ENCODE data around the gene DPYD. TPM values are rescaled to one million over a fixed set of nuclear protein-coding genes. Genes with fewer than 3 reads are reported as not detected.

Gene DPYD
- polyA plus RNA-seq, 1 of the 3 experiments (the other 2 are of a cell fraction) = 23.0 TPM

DNA sequence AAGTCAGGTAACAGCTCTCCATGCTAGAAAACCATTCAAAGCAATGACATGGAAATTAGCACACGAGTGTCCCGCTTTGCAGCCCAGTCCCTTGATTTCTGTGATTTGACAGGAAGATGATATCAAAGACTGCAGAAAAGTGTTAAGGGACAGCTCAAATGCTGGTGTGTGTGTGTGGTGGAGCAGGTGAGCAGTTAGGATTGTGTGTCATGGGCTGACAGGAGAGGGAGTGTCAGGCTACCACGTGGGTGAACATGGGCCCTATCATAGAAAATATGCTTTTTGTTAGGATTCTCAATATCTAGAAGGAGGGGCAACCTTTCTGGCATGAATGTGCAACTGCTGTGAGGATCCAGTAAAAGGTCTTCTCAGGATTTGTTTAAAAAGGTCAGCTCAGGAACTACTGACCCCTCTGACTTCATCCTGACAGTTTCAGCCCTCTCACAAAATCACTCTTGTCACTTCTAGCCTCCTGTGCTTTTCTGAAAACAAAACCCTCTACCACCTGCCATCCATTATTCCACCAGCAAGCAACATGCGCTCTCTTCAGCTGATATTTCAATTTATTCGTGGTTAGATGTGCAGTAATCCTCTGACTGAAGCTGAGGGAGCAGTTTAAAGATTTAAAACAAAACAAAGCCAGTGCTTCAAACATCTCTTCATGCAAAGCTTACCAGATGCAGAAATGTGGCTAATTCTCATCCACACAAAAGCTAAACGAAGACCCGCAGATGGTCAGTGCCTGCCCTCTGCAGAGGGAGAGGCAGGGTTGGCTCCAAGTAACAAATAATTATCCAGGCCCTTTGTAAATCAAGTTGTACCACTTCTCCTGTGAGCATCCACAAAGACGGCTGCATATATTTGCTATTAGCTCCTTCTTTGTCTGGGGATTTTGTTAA lies 801.3 kb downstream of the DPYD start:
- Histone ChIP-seq H3K27ac (ENCODE audit: low read depth in 2 of 2, low read length in 1 of 2) (peak overlapping the region in 1 of 2 experiments; percentile 40; a peak in 1 of 4 replicates), H3K9ac (no peak overlapping the region), H2AFZ (ENCODE audit: low read depth) (no peak overlapping the region), H3K4me1 (ENCODE audit: control insufficient read depth in 1 of 2, insufficient read depth in 2 of 2, low read depth in 1 of 2, low read length in 1 of 2) (peaks cover 6 to 17% of the 10 kb centered on the region in 2 experiments; a peak in 3 of 4 replicates), H3K9me2 (no peaks in the 10 kb centered on the region), H3K4me2 (no peak overlapping the region), H4K20me1 (ENCODE audit: insufficient read depth) (no peaks in the 10 kb centered on the region), H3K27me3 (ENCODE audit: insufficient read depth) (no peaks in the 10 kb centered on the region), H3K4me3 (ENCODE audit: low read depth in 2 of 2, low read length in 1 of 2) (no peak overlapping the region), H3F3A (replicated peaks; ENCODE audit: insufficient read depth) (no peaks in the 10 kb centered on the region), H3K9me3 (no peaks in the 10 kb centered on the region), H3K79me2 (ENCODE audit: insufficient read depth) (no peaks in the 10 kb centered on the region), H3K36me3 (replicated peaks in 1 of 2; ENCODE audit: control insufficient read depth in 1 of 2, insufficient read depth in 2 of 2, low read length in 1 of 2) (peaks cover 0 to 13% of the 10 kb centered on the region in 2 experiments)
- ChIA-PET POLR2A (no interaction called here), CTCF (interaction anchor here (1.0 kb wide), 1 partner anchor 29 kb away, joined by 3 read pairs; no protein-coding TSS in a partner anchor)
- DNase-seq = no peak
- TF ChIP-seq, protein P1, sequence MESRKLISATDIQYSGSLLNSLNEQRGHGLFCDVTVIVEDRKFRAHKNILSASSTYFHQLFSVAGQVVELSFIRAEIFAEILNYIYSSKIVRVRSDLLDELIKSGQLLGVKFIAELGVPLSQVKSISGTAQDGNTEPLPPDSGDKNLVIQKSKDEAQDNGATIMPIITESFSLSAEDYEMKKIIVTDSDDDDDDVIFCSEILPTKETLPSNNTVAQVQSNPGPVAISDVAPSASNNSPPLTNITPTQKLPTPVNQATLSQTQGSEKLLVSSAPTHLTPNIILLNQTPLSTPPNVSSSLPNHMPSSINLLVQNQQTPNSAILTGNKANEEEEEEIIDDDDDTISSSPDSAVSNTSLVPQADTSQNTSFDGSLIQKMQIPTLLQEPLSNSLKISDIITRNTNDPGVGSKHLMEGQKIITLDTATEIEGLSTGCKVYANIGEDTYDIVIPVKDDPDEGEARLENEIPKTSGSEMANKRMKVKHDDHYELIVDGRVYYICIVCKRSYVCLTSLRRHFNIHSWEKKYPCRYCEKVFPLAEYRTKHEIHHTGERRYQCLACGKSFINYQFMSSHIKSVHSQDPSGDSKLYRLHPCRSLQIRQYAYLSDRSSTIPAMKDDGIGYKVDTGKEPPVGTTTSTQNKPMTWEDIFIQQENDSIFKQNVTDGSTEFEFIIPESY (IDR thresholded peaks at IDR 0.05; ENCODE audit: borderline replicate concordance, low read depth) = no peak
- TF ChIP-seq RCOR1 (IDR thresholded peaks at IDR 0.05; ENCODE audit: low read length) (no peak), ELF1 (IDR thresholded peaks at IDR 0.05) (no peak), FOXJ3 (CRISPR knock-in tag; IDR thresholded peaks at IDR 0.05) (no peak), POLR2AphosphoS5 (IDR thresholded peaks at IDR 0.05; ENCODE audit: low read depth, low read length) (no peak), TCF12 (IDR thresholded peaks at IDR 0.05) (no peak), CHD2 (IDR thresholded peaks at IDR 0.05; ENCODE audit: low read length, partially characterized antibody) (no peak), TAF1 (IDR thresholded peaks at IDR 0.05; ENCODE audit: borderline replicate concordance, low read depth, low read length) (no peak), RAD21 (IDR thresholded peaks at IDR 0.05; ENCODE audit: low read length) (no peak)
- TF ChIP-seq, protein P2, sequence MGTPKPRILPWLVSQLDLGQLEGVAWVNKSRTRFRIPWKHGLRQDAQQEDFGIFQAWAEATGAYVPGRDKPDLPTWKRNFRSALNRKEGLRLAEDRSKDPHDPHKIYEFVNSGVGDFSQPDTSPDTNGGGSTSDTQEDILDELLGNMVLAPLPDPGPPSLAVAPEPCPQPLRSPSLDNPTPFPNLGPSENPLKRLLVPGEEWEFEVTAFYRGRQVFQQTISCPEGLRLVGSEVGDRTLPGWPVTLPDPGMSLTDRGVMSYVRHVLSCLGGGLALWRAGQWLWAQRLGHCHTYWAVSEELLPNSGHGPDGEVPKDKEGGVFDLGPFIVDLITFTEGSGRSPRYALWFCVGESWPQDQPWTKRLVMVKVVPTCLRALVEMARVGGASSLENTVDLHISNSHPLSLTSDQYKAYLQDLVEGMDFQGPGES (IDR thresholded peaks at IDR 0.05; ENCODE audit: low read depth, low read length) = no peak
- TF ChIP-seq, protein P3, sequence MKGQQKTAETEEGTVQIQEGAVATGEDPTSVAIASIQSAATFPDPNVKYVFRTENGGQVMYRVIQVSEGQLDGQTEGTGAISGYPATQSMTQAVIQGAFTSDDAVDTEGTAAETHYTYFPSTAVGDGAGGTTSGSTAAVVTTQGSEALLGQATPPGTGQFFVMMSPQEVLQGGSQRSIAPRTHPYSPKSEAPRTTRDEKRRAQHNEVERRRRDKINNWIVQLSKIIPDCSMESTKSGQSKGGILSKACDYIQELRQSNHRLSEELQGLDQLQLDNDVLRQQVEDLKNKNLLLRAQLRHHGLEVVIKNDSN (IDR thresholded peaks at IDR 0.05; ENCODE audit: borderline replicate concordance, low read depth) = no peak
- WGBS (ENCODE audit: low lambda C conversion rate) = 96% methylated on average over 8 of the region's 8 CpGs

DNA sequence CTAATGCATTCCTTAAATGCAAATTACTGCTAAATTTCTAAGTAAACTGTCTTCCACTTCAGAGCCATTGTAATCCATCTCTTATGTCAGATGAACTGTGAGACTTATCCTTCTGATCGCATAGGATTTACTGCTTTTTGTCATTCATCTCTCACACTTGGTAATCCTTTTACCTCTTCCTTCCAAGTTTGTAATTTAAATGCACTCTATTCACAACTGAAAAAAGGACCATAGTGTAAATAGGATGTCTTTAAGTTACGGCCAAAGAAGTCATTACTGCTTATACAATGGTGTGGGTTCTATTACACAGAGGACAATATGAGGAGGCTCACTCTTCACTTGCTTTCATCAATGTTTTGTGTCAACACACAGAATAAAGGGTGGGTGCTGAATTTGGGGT lies 806.0 kb downstream of the DPYD start:
- Histone ChIP-seq H3K4me1 (ENCODE audit: control insufficient read depth in 1 of 2, insufficient read depth in 2 of 2, low read depth in 1 of 2, low read length in 1 of 2) (peaks cover 0 to 8% of the 10 kb centered on the region in 2 experiments; a peak in 1 of 4 replicates), H3K79me2 (ENCODE audit: insufficient read depth) (no peaks in the 10 kb centered on the region), H3F3A (replicated peaks; ENCODE audit: insufficient read depth) (peaks cover 6% of the 10 kb centered on the region), H2AFZ (ENCODE audit: low read depth) (no peak overlapping the region), H3K9me3 (no peaks in the 10 kb centered on the region), H3K36me3 (replicated peaks in 1 of 2; ENCODE audit: control insufficient read depth in 1 of 2, insufficient read depth in 2 of 2, low read length in 1 of 2) (peaks cover 0 to 13% of the 10 kb centered on the region in 2 experiments), H3K27me3 (ENCODE audit: insufficient read depth) (no peaks in the 10 kb centered on the region), H3K4me2 (no peak overlapping the region), H3K27ac (ENCODE audit: low read depth in 2 of 2, low read length in 1 of 2) (no peak overlapping the region), H3K9ac (no peak overlapping the region), H3K9me2 (no peaks in the 10 kb centered on the region), H4K20me1 (ENCODE audit: insufficient read depth) (no peaks in the 10 kb centered on the region), H3K4me3 (ENCODE audit: low read depth in 2 of 2, low read length in 1 of 2) (no peak overlapping the region)
- no peak for TF ChIP-seq MXI1 (IDR thresholded peaks at IDR 0.05; ENCODE audit: low read depth, low read length)
- 96% methylated on average over 2 of the region's 2 CpGs for WGBS (ENCODE audit: low lambda C conversion rate)
- DNase-seq = no peak
- CTCF ChIA-PET = no interaction called here
- POLR2A ChIA-PET = no interaction called here
